Amniotic epithelial cell (primary cell): ENCODE measurements around the gene C5orf58.

Experiments used
- DNase-seq: peaks from one replicate; pipeline ENCODE4 v3.0.0-alpha.2; 2010; ENCODE audit warnings: low read depth

C5orf58 gene

DNA sequence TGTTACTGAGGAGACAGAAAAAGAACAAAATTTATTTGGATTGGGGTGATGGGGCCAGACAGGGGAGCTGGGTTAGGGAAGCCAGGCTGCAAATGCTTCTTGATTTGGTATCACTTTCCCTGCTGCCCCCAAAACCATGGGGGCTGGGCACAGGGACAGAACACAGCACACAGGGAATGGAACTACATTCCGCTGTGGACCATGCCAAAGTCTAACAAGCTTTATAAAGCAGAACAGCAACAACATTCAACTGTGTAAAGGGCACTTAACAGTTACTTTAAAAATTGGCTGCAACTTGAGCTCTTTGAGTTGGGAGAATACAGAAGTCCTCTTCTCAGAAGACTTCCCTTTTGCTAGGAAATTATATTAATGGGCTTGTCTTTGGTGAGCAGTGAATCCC lies 23.8 kb downstream of the C5orf58 start:
- DNase-seq: no peak

- no peak for DNase-seq
Observed at GRCh38 chr5:170257370-170257769, 24.6 kb downstream of the C5orf58 start.

DNA sequence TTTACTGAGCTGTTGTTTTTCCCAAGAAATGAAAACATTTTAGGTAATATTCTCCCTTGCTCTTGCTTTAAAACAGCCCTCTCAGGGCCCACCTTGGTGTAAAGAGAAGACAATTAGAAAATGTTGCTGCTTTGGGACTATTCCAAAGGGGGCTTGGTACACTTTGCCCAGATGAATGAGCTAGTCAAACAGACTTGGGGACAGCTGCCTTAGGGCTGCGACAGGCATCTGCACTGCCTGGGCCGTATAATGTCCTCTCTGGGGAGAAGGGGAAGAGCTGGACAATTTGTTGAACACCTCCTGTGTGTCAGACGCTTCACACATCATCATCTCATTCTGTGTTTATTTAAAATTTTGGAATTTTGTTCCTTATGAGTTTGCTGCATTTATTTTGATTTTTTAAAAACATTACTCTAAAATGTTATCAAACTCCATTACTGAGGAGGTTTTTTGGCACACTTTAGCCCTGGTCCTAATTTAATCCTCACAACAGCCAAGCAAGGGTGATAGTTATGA lies 28.8 kb downstream of the C5orf58 start:
- no peak for DNase-seq

DNA sequence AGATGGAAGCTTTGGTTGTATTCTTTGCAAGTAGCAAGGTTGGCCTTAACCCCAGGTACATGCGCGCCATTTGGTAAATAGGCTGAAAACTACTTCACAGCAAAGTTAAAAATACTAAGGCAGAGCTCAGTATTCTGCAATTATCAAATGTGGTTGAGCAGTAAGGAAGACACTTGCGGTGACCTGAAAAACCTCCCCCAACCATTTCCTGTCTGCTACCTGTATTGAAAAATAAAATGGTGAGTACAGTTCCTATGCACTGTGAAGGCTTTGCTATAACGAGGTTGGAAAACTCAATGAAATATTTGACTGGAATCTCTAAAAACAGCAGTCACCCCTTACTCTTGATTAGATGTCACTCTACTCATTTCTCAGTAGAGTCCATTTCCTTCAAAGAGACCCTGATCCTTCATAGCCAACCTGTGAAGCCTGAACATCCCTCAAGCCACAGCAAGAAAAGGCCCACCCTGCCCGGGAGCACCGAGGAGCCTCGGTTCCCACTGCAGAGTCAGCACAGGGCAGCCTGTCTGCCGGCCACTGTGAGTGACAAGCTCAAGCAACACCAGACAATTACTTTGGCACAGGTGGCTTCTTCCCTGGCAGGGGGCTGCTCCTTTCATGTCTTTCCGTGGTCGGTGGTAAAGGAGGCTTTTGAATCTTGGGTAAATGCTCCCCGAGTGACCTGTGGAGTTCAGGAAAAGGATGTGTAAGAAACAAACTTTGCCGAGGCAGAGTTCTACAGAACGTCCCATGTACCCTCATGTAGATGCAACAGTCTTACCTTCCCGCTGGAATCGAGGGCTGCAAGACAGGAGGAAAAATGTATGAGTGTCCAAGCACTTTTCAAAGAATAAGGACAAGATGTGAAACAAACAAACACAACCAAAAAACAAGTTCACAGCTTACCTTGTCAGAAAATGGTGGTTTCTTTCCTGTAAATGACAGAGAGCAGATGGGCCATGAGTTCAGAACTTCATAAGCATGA lies 29.6 kb downstream of the C5orf58 start:
- DNase-seq: no peak

GRCh38 chr5:170263906-170264305 lies 31.1 kb downstream of the C5orf58 start:
- DNase-seq: no peak

DNA sequence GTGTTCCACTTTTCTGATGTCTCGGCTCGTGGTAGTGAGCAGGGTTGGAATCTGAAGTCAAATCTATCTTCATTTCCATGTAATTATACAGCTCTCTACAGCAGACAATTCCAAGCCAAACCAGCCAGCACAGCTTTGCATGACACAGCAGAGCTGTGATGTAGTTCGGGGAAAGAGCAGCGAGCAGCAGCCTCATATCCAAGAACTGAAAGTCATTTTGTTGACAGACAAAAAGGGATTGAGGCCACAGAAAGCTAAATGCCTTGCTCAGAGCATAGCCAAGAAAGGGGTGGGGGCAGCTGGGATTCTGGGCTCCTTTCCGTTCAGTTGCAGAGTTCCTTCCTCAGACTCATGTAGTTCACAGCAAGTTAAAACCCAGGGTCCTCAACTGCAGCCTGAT lies 32.7 kb downstream of the C5orf58 start:
- DNase-seq: no peak

GRCh38 chr5:170266570-170267381 lies 34.0 kb downstream of the C5orf58 start:
- no peak for DNase-seq

- peak; percentile 50 for DNase-seq
Observed at GRCh38 chr5:170267431-170268152, 34.8 kb downstream of the C5orf58 start.

DNA sequence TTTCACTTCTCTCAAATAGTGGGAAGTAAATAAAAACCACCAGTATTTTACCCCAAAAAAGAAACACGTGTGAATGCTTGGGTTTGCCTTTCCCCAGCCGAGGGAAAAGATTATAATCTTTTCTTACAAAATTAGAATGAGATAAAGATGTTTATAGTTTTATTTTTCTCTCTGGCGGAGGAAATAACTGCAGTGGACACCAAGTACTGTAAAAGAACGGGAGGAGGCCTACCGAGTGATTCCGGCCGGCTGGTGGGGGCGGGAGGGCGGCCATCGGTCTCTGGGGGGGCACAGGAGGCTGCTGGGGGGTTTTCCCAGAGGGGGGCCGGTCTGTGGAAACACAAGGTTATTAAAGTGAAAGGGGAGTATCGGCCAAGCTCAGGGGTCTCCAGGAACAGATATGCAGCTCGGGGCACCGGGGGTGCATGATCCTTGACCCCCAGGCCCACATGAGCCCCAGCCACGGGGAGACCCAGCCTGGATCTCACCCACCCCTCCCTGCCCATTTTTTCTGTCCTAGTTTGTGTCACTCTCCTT lies 35.4 kb downstream of the C5orf58 start:
- no peak for DNase-seq

DNA sequence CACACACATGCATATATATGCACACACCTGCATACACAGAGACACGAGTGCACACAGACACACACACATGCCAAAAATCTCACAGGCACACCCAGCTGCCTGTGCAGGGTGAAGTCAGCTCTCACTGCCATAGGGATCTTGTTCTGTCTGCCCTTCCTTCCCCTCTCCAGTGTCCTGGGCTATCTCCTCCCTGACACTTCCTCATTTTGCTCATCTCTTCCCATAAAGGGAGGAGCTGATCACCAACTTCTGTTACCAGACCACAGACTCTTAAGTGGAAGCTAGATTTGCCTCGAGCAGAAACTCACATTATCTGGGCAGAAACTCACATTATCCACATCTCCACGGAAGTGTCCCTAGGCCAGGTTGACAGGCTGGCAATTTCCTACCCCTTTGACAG lies 36.1 kb downstream of the C5orf58 start:
- DNase-seq: no peak

DNA sequence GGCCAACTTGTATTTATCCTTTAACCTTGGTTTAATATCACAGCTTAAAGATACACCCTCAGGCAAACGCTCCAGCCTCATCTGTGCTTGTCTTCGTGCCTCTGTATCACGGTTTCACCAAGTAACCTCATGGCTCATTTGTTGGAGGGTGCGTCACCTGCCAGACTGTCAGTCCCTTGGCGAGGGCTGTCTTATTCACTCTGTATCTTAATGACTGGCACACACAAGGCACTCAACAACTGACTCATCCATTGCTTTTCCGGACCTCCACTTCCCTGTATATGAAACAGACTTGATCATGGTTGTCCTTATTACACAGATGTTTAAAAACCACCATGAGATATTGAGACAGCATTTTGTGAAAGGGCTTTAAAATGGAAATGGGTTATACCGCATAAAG lies 36.8 kb downstream of the C5orf58 start:
- DNase-seq: no peak

DNA sequence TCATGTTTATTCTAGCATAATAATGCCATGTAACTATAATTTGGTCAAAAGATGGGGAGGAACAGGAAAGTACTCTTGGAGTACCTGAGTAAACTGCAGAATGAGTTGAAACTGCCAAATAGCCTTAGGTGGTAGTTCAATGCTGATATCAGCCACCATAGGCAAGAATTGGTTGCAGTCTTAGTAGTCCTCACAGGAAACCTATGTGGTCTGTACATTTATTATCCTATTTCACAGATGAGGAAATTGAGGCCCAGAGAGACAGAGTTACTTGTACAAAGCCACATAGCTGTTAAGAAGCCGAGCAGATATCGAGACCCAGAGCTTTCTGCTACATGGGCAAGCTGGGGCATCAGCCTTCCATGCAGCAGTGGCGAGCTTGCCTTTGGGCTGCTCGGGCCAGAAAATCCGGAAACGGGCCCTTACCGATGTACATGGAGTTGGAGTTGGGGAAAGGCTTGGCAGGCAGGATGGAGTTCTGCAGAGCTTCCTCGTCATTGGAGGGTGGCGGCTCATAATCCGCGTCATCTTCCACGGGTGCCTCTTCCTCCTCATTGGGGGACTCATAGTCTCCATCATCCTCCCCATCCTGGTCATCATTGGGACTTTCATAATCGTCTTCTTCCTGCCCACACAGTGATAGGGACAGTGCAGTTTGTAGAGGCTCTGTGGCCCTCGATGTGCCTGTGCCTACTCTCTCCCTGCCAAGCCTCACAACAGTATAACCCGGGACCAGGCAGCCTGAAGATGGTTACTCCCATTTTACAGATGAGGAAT lies 37.7 kb downstream of the C5orf58 start:
- no peak for DNase-seq

DNA sequence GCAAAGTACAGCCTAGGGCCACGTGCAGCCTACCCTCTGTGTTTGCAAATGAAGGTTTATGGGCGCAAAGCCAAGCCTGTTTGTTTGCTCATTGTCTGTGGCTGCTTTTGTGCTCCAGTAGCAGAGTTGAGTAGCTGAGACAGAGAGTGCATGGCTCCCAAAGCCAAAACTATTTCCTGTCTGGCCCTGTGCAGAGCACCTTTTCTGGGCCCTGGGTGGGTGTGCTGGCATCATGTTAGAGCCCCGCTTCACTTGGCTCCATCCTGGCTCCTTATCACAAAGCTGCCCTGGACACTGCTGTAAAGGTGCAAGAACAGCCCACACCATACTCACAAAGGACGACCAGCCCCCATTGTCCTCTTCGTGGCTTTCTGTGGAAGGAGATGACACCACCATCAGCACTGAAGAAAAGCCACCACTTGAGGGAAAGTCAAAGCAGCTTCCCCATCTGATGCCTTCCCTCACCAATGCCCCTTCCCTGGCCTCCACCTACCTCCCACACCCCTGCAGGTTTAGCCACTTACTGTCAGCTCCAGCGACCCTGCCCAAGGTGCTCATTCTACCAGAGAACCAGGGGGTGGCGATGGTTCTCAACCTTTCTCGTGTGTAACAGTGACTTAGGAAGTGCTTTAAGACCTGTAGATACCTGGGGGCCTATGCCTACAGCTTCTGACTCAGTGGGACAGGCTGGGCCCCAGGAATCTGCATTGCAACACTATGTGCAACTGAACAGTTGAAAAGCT lies 41.4 kb downstream of the C5orf58 start:
- DNase-seq: no peak

DNA sequence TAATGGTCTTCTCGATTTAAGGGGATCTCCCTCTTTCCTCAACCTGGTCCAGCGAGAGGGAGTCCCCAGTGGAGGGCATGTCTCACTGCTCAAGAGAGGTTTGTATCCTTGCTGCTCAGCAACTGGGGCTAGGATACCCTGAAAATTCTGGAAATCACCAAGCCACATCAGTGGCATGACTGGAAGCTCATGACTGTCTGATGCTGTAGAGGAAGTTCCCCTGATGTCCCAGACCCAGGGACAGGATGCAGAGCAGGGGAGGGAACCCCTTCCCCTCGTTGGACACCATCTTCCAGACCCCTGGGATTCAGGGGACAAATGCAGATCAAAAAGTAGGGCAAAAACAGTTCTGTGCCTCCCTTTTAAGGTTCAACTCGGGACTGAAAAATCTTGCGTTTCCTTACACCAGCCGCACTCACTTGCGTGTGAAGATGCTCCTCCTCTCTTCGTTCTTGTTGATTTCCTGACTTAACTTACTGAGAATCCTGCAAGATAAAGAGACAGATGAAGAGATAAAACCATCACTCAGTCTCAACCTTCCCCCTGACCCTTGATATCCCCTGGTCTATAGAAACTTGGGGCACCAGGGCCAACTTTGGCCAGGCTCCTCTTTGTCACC lies 42.7 kb downstream of the C5orf58 start:
- DNase-seq: no peak

GRCh38 chr5:170276140-170276539 lies 43.4 kb downstream of the C5orf58 start:
- DNase-seq: no peak

DNA sequence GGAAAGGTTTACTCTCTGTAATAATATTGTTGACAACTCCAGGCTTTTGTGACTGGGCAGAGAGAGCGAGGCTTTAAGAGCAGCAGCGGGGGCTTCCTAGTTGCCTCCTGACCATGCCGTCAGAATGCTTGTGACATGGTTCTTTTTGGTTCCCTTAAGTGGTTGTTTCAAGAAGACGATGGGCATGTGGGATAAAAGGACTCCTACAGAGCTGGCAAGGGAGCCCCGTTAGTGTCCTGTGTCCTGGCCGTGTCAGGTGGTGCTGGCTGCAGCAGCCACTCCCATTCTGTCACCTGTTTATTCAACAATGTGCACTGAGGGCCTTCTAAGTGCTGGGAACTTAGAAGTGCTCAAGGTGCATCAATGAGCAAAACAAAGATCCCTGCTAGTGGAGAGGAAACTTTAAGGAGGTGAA lies 45.1 kb downstream of the C5orf58 start:
- no peak for DNase-seq

DNA sequence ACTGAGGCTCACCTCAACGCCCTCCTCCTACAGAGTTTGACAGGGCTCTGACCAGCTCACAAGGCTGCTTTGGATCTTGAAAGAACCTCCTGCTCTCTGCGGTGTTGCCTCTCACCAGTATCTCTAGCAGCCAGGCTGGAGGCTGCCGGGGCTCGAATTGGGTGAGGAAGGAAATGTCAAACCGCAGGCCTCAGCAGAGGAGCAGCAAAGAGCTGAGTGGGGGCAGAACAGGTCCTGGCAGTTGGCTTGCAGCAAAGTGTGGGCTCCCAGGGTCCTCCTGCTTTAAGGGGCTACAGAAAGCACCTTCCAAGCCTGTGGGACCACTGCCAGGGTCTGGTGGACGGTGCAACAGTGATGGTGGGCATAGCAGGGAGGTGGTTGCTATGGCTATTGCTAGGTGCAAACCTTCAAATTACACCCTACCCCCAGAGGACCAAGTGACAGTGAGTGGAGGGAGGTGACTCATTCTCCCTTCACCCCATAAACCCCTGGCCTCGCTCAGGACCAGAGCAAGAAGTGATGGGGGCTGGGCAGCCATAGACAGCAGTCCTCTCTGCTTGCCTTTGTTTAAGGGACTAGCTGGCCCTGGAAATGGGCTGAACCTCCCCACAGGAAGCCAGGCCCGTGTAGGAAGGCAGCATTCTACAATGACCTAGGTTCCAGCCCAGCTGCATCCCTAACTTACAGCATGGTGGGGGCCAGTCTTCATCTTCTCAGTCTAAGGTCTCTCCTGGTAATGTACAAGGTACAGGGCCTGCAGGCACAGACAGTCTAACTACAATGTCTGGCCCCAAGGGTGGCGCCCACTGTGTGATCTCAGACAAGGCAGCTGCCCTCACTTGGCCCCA lies 46.0 kb downstream of the C5orf58 start:
- no peak for DNase-seq

DNA sequence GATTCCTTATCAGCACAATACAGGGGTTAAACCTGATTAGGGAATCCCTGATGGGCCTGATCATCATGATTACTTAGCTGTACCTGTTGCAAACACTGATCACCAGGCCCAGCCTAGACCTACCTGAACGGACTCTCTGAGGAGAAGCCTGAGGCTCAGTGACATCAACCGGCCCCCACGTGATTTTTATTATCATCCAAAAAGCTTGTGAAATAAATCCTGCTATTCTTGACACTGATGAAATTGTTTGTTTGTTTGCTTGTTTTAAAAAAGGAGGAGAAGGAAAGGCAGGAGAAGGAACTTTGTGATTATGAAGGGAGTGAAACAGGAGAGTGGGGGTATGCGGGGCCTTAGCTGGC lies 46.7 kb downstream of the C5orf58 start:
- DNase-seq: no peak

DNA sequence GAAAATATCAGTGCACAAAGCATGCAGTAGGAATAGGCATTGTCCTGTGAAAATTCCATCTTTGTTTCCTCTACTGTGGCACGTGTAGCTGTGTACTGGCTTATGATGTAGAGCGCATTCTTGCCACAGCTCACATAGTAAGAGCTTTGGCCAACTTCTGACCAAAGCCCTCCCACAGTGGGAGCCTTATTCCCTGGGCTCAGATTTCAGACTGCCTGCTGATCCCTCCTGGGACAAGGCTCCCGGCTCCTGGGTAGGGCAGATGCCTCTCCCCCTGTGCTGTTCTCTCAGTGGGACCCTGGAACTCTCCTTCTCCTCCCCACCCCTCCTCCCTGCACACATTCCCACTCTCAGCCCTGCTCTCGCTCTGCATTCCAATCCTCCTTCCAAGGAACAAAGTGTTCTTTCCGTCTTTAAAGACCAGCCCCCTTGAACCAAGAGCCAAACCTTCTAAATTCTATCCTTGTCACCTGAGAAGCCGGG lies 47.3 kb downstream of the C5orf58 start:
- no peak for DNase-seq
